Measurements from ENCODE around the gene DNAJA2.
"Not testable (repeated sequence)": the region's sequence is repeated elsewhere in the genome, so short reads cannot be mapped to it uniquely, and the experiment has no call there.

The DNAJA2 gene

DNA sequence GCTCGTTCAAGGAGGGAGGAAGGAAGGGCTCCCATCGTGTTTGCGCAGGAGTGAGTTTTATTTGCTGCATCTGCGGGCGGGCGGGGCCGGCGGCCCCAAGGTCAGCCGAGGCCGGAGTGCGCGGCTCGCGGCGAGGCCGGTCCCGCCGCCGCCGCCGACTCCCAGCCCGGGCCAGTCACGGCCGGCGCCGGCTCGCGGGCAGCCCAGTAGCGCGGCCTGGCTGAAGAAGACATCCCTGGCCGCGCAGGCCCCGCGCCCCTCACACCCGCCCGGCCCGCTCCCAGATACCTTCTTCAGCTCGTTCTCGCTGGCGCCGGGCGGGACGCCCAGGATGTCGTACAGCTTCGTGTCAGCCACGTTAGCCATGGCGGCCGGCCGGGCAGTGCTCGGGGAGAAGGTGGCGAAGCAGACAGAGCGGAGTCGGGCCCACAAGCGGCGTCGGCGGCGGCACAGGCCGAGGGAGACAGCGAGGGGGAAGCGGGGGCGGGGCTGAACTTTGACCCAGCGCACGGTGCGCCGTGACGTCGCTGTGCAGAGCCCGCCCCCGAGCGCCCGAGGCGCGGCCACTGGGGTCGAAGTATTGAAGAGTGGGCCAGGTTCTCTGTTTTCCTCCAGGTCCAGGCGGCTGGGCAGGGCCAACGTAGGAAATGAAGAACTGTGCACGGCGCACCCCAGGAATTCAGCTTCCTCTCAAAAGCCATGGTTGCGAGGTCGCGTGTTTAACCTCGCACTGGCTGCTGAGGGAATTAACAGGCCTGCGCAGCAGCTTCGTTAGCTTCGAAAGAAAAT is at the start of gene DNAJA2:
Gene DNAJA2 (minus strand): TSS at position 468 of the 789 bp plus-strand sequence. CDS start 102 bp downstream, at position 366.
- DNase-seq (ENCODE audit: low spot score), result peak; percentile 88

DNA sequence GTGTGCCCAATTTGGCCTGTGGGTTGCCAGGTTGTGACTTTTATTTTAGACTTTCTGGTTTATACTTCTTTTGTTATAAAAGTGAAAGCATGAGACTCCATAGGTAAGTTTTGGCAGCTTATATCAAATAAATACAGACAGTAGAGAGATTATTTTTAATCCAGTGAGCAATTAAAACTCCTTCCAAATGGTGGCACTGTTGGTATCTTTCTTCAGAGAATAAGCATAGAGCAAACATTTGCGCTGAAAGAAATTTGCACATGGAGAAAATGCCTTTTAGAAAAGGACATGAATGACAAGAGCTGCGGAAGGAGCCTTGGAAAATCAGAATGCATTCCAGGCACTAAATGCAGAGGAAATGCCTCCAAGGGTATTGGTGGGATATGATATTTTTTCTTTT is 46.1 kb upstream of the DNAJA2 start:
- peak; percentile 5 for DNase-seq (ENCODE audit: low spot score)

DNA sequence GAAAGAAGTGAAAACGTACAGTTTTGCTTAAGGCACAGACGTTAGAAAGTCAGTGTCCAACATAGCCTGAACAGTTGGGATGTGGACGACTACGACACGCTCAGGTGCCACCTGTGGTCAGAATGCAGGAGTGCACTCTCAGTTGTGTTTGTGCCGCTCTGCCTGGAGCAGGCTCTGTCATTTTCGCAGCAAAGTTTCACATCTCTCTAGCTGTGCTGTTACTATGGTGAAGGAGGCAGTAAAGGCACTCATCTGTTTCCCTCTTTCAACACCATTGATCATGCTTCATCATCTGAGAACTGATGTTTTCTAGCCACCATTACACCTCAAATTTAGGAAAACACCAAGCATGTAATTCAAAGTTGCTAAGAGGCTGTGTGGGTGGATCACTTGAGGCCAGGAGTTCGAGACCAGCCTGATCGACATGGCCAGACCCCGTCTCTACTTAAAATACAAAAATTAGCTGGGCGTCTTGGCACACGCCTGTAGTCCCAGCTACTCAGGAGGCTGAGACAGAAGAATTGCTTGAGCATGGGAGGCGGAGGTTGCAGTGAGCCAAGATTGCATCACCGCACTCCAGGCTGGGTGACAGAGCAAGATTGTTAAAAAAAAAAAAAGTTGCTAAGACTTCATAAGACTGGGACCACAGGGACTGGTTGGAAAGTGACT is 44.9 kb upstream of the DNAJA2 start:
- DNase-seq (ENCODE audit: low spot score), result no peak

DNA sequence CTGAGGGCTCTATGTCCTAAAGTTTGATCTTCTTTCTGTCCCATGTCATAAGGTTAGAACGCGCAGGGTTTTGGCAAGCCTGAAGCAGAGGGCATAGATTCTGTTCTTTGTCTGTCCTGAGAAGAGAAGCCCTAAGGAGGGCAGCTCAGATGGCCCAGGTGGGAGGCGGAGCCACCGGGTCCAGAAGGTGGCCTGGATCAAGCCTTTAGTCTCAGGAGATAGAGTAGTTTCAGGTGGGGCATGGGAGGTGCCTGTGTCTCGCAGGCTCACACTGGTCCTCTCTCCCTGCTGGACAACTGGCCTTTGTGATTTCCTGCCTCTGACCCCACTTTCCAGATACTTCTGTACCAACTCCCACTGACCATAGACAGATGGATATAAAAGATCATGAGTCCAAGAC is 44.2 kb upstream of the DNAJA2 start:
- no peak for DNase-seq (ENCODE audit: low spot score)

DNA sequence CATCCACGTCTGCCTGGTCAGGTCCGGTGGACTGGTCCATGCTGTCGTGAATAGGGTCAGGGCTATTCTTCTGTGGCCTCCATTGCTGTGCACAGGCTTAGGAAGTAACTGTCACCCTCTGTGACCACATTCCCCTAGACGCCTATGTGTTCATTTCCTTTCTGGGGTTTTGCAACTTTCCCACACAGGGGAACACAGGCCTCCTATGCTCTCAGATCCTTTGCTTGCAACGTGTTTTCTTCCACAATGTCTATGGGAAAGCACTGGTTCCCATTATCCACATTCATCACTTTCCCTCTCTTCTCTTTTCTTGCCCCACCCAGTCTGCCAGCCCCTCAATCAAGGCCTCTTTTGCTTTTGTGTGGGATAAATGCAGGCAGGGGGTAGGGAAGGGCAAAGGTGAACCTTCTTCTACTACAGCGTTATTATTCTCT is 43.2 kb upstream of the DNAJA2 start:
- DNase-seq (ENCODE audit: low spot score), result no peak

DNA sequence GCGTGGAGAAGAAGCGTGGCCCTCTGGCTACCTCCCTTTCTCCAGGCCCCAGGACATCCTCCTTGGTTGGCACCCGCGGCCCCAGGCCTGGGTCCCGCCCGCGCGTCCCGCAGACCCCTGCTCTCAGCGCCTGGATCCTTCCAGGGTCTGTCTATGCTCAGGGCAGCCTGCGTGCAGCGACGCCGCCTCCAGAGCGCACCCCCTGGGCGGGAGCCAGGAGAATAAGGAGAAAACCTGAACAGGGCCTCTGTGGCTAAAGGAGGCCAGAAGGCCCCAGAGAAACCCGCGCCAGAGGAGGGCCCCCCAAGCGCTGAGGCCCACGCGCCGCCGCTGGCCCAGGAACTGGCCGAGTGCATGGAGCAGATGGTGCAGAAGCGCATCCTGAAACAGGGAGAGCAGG is 40.4 kb upstream of the DNAJA2 start:
- DNase-seq (ENCODE audit: low spot score), result no peak

DNA sequence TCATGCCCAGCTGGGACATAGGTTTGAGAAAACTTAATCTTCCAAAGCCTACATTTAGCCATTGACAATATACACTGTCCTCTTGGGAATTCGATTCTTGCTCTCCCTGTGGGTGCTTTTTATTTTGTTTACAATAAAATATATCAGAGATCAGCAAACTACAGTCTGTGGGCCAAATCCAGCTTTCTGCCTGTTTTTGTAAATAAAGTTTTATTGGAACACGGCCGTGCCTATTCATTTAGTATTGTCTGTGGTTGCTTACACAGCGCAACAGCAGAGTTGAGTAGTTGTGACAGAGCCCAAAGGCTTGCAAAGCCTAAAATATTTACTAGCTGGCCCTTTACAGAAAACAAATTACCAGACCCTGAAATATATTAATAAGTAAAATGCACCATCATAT is 39.7 kb upstream of the DNAJA2 start:
- DNase-seq (ENCODE audit: low spot score), result no peak

DNA sequence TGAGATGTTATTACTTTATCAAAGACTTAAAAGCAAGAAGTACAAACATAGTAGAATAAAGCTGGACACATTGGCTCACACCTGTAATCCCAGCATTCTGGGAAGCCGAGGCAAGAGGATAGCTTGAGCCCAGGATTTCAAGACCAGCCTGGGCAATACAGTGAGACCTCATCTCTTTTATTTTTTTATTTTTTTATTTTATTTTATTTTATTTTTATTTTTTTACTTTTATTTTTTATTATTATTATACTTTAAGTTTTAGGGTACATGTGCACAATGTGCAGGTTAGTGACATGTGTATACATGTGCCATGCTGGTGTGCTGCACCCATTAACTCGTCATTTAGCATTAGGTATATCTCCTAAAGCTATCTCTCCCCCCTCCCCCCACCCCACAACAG is 37.3 kb upstream of the DNAJA2 start:
- DNase-seq (ENCODE audit: low spot score), result not testable (repeated sequence)

DNA sequence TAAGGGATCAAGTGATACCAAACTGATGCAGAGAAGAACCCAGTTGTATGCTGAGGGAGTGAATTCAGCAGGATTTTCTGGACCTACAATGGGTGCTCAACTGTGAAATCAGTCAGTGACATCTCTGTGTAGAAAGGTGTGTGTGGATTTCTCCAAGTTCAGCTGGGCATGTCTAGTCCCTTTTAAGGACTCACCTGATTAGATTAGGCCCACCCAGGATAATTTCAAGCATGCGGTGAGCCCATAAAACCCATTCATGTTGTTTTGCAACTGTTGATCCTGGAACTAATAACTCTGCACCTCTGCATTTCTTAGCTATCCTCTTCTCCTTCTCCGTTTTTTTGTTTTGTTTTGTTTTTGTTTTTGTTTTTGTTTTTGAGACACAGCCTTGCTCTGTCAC is 35.1 kb upstream of the DNAJA2 start:
- no peak for DNase-seq (ENCODE audit: low spot score)

DNA sequence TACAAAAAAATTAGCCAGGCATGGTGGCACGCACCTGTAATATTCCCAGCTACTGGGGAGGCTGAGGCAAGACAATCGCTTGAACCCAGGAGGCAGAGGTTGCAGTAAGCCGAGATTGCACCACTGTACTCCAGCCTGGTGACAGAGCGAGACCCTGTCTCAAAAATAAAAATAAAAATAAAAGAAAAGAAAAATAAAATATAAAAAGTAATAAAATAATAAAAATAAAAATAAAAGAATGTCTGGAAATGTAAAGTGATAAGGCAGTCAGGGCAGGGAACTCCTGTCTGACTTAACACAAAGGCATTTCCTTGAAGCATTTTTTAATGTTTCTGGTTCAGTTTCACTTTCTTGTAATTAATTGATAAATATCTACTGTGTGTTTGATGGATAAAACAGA is 34.7 kb upstream of the DNAJA2 start:
- DNase-seq (ENCODE audit: low spot score), result no peak

DNA sequence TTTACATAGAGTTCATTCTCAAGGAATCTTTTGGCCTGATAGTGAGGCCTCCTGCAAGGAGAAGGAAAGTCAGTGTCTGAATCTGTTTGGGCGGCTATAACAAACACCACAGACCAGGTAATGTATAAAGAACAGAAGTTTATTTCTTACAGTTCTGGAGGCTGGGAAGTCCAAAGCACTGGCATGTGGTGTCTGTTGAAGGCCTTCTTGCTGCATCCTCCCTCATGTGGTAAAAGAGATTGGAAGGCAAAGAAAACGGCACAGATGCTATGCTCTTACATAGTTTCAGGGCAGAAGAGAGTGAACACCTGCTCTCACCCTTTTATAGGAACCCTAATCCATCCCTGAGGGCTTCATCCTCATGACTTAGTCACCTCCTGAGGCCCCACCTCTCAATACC is 31.2 kb upstream of the DNAJA2 start:
- no peak for DNase-seq (ENCODE audit: low spot score)

DNA sequence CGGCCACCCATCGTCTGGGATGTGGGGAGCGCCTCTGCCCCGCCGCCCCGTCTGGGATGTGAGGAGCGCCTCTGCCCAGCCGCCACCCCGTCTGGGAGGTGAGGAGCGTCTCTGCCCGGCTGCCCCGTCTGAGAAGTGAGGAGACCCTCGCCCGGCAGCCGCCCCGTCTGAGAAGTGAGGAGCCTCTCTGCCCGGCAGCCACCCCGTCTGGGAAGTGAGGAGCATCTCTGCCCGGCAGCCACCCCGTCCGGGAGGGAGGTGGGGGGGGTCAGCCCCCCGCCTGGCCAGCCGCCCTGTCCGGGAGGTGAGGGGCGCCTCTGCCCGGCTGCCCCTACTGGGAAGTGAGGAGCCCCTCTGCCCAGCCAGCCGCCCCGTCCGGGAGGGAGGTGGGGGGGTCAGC is 26.6 kb upstream of the DNAJA2 start:
- not testable (repeated sequence) for DNase-seq (ENCODE audit: low spot score)

DNA sequence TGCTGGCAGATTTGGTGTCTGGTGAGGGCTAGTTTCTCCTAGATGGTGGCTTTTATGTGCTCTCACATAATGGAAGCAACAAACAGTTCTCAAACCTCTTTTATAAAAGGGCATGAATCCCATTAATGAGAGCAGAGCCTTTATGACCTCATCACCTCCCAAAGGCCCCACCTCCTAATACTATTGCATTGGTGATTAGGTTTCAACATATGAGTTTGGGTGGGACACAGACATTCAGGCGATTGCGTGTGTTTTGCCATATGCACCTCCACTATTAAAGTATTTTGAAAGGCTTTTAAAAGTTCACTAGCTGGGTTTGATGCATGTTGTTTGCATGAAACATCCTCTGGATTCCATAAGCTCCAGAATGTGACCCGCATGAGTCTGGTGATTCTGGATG is 24.4 kb upstream of the DNAJA2 start:
- no peak for DNase-seq (ENCODE audit: low spot score)

DNA sequence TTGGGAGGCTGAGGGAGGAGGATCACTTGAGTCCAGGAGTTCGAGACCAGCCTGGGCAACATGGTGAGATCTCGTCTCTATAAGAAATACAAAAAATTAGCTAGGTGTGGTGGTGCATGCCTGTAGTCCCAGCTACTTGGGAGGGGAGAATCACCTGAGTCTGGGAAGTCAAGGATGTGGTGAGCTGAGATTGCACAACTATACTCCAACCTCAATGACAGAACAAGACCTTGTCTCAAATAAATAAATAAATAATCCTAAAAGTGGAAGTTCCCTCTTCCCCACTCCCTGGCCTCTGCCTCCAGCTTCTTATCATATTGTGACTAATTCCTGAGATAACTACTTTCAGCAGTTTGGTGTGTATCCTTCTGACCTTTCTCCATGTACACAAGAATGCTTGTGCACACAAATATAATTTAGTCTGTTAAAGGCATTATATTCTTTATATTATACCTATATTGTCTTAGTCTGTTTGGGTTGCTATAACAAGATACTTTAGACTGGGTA is 23.5 kb upstream of the DNAJA2 start:
- no peak for DNase-seq (ENCODE audit: low spot score)

DNA sequence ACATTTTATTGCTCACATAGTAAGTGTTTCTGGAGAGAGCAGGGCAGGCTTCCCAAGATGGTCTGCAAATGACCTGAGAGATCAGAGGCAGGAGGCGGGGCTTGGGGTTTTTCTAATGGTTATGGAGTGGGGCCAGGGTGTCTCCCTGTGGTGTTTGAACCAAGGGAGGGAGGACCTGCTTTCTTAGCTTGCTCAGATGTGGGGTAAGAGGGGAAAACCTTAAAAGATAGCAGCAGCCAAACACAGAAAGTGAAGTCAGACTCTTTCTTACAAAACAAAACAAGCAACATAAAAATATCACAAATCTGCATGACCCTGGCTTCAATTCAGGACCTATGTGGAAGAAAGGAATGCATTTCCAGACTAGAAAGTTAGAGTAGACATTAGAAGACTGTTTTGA is 22.9 kb upstream of the DNAJA2 start:
- DNase-seq (ENCODE audit: low spot score), result no peak

DNA sequence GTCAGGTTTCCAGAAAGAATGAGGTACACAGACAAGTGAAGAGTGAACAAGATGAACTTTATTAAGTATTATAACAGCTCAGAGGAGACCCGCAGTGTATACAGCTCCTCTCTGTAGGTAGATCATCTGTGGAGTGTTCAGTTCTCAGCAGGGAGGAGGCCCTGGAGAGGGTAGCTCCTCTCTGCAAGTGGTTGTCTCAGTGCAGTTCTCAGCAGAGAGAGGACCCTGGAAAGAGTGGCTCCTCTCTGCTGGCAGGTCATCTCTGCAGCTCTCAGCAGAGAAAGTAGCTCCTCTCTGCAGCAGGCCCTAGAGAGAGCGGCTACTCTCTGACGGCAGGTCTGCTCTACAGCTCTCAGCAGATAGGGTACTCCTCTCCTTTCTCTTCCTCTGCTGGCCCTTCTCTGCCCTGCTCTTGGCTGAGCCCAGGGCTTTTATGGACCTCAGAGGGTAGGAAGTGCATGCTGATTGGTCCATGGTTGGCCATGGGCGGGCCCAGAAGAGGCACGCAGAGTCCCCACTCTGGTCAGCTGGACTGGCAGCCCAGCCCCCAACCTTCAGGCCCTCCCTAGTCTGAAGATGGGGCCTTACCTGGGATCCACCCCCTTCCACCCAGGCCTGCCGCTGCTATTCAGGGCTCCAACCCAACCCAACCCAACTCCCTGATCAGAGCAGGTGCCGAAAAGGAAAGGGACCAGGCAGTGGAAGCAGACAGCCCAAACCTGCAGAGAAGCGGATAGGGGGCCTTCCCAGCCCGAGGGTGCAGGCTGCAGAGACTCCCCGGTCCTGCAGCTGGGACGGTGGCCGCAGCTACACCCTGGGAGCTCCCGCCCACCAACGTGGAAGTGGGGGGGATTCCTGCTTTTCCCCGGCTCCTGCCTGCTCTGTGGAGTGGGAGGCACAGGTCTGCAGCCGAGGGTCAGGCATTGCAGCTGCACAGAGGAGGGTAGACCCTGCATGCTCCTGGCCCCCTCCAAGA is 18.5 kb upstream of the DNAJA2 start:
- no peak for DNase-seq (ENCODE audit: low spot score)

DNA sequence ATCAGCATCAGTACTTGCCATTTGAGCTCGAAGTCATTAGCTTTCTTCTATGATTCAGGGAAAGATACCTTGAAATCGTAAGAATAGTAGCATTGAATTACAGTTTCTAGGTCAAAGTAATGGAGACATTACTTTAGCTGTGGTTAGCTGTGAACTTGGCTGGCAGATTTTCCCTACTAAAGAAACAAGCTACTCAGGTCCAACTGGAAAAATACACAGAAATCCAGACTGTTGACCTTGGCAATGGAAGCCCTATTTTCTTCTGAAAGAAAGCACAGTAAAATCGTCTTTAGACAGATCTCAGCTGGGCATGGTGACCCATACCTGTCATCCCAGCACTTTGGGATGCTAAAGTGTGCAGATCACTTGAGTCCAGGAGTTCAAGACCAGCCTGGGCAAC is 13.4 kb upstream of the DNAJA2 start:
- no peak for DNase-seq (ENCODE audit: low spot score)

DNA sequence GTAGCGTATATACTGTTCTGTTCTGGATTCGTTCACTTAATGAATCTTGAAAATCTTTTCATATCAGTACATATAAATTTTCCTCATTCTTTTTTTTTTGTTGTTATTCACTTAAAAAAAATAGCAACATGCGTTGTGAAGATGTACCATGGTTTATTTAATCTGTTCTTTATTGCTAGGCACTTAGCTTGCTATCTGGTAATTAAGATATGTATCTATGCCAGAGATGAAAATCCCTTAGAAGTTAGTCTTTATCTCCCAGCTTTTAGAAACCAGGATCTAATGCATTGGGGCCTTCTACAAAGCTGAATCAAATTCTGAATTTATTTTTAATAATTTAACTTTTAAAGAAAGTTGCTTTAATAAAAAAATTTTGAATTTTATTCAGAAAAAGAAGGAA is 13.0 kb upstream of the DNAJA2 start:
- no peak for DNase-seq (ENCODE audit: low spot score)

DNA sequence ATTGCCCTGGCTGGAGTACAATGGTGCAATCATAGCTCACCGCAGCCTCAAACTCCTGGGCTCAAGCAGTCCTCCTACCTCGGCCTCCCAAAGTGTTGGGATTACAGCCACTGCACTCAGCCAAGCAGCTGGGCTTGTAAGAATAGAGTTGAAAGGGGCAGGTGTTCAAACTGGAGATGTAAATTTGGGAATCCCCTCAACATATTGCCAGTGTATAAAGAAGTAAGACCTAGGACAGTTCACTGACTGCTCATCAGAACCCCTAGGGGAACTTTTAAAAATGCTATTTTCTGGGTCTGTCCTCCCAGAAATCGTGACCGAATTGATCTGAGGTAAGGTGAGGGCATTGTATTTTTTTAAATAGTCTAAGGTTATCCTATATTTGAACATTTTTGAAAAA is 8.9 kb upstream of the DNAJA2 start:
- DNase-seq (ENCODE audit: low spot score), result no peak

DNA sequence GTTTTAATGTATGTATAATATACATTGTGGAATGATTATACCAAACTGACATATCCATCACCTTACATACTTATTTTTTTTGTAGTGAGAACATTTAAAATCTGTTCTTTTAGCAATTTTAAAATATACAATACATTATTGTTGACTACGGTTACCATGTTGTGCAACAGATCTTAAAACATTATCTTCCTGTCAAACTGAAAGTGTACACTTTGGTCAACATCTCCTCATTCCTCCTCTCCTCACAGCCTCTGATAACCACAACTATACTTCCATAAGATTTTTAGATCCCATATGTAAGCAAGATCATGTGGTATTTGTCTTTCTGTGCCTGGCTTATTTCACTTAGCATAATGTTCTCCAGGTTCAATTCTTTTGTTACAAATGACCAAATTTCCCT is 7.5 kb upstream of the DNAJA2 start:
- no peak for DNase-seq (ENCODE audit: low spot score)

DNA sequence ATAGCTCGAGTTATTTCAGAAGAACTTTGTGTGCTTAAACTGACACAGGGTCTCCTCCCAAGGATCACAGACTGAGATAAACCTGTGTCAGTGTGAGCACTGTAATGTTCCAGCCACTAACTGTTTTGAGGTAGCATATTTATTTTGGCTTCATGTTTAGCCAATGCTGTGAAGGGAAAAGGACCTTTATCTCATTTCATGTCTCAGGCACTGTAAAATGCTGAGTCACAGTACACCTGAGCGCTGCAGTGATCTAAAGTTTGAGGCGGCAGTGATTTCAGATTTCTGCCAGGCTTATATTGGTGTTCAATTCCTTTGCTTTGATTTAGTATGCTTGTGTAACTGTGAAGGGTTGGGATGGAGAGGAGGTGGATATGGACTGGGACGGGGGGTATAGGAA is 3.1 kb upstream of the DNAJA2 start:
- no peak for DNase-seq (ENCODE audit: low spot score)

DNA sequence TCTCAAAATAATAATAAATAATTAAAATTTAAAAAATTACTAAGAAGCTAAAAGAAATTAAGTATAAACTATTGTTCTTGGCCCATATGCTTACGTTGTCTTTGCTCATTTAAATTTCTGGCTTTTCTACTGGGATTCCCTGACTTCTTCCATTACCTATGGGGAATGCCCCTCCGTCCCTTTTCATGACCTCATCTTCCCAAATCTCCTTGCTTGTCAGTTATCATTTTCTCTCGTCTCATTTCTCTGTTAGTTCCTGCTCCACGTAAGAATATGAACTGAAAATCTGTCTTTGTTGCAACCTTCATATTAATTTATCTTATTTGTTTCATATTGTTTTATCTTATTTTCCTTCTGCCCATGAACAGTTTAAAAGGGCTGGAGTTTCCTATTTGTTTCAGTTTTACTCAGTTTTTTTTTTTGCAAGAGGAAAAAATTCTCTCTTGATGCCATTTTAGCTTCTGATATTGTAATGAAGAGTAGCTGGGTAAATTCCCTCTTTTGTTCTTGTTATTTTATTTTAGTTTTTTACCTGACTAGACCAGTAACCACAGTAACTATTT is 2.5 kb upstream of the DNAJA2 start:
- no peak for DNase-seq (ENCODE audit: low spot score)

Data from globus pallidus (tissue), 1 donor.